HCT116 (cell line): ENCODE data around the gene TET3.

Source experiments
- EZH2 ChIP-seq: fragments of 200-600 bp; sonication (generic); IDR thresholded peaks from 2 replicates; pipeline ENCODE4 v1.6.1; 2017; ENCODE audit warnings: antibody characterized with exemption, mixed run types
- POLR2A ChIP-seq: IDR thresholded peaks from 2 replicates; pipeline ENCODE4 v1.7.0; 2011; ENCODE audit warnings: borderline replicate concordance; ENCODE audit not compliant: insufficient read depth, insufficient read length; ENCODE audit errors: extremely low read depth
- POLR2AphosphoS5 ChIP-seq: IDR thresholded peaks from 2 replicates; pipeline ENCODE4 v1.6.1; 2011; ENCODE audit warnings: mild to moderate bottlenecking, low read depth, low read length, moderate library complexity
- REST ChIP-seq: IDR thresholded peaks from 2 replicates; pipeline ENCODE4 v1.6.1; 2012; ENCODE audit warnings: low read depth
- SP1 ChIP-seq: IDR thresholded peaks from 2 replicates; pipeline ENCODE4 v1.6.1; 2012; ENCODE audit warnings: low read depth
- ZBTB33 ChIP-seq: IDR thresholded peaks from 2 replicates; pipeline ENCODE4 v1.6.1; 2011; ENCODE audit warnings: mild to moderate bottlenecking, low read length, moderate library complexity; ENCODE audit not compliant: insufficient replicate concordance; ENCODE audit errors: extremely low read depth
- ZNF274 ChIP-seq: fragments of 200-500 bp; sonication (Bioruptor generic); IDR thresholded peaks from 2 replicates; pipeline ENCODE4 v1.6.1; 2014; ENCODE audit warnings: mild to moderate bottlenecking, low read depth, low read length, inconsistent platforms
- TF ChIP-seq, protein P1 (sequence below), 3 experiments: fragments of 200-600 bp in 1 of 3; sonication (generic) in 1 of 3; IDR thresholded peaks in 2 of 3; conservative IDR thresholded peaks in 1 of 3; 2 replicates each; pipeline ENCODE4 v1.5.1; 2012 to 2017; ENCODE audit warnings: low read depth in 2 of 3, low read length in 2 of 3, antibody characterized with exemption in 1 of 3, borderline replicate concordance in 1 of 3, control low read depth in 1 of 3, mild to moderate bottlenecking in 1 of 3, mixed read lengths in 1 of 3, mixed run types in 1 of 3, moderate library complexity in 1 of 3; ENCODE audit not compliant: insufficient read depth in 1 of 3

GRCh38 chr2:74017223-74017622, 32.5 kb downstream of the TET3 start:
- TF ChIP-seq EZH2 (no peak), POLR2A (no peak), REST (no peak), SP1 (no peak), POLR2AphosphoS5 (no peak), ZNF274 (no peak), ZBTB33 (no peak)
- TF ChIP-seq, protein P1, sequence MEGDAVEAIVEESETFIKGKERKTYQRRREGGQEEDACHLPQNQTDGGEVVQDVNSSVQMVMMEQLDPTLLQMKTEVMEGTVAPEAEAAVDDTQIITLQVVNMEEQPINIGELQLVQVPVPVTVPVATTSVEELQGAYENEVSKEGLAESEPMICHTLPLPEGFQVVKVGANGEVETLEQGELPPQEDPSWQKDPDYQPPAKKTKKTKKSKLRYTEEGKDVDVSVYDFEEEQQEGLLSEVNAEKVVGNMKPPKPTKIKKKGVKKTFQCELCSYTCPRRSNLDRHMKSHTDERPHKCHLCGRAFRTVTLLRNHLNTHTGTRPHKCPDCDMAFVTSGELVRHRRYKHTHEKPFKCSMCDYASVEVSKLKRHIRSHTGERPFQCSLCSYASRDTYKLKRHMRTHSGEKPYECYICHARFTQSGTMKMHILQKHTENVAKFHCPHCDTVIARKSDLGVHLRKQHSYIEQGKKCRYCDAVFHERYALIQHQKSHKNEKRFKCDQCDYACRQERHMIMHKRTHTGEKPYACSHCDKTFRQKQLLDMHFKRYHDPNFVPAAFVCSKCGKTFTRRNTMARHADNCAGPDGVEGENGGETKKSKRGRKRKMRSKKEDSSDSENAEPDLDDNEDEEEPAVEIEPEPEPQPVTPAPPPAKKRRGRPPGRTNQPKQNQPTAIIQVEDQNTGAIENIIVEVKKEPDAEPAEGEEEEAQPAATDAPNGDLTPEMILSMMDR (IDR thresholded peaks at IDR 0.05 in 2 of 3, conservative IDR thresholded peaks at IDR 0.05 in 1 of 3; ENCODE audit: borderline replicate concordance in 1 of 3, insufficient read depth in 1 of 3, low read depth in 2 of 3, low read length in 2 of 3), result no peak
